Right lobe of liver (tissue), 4 donors: ENCODE results near the gene RNF166.

Experiments used
- CTCF ChIP-seq, 4 donors: fragments of 200-600 bp in 3 of 4; fragments of 450-650 bp in 1 of 4; IDR thresholded peaks; one replicate each; pipeline versions ENCODE4 v1.5.1 to v1.8.0; 2016 to 2022; ENCODE audit warnings: antibody characterized with exemption in 4 of 4, mild to moderate bottlenecking in 2 of 4
- POLR2A ChIP-seq: fragments of 450-650 bp; IDR thresholded peaks from one replicate; pipeline ENCODE4 v1.6.1; 2017; ENCODE audit warnings: antibody characterized with exemption, mild to moderate bottlenecking
- donor health status: DM: no; HTN: no; CAD: no.
- donor health status: DM: no; HTN: no; CAD: no.
- donor health status: DM: no; HTN: yes; CAD: no.

GRCh38 chr16:88688013-88688778 is 18.0 kb downstream of the RNF166 start:
- TF ChIP-seq CTCF (IDR thresholded peaks at IDR 0.05) (no peak), POLR2A (no peak)
